HG03575 (cell line): Measurements from ENCODE around the gene SMCHD1.
"Not testable (repeated sequence)": the region's sequence is repeated elsewhere in the genome, so short reads cannot be mapped to it uniquely, and the experiment has no call there.

Source experiments
- ATAC-seq: cut with Tn5 transposase; IDR thresholded peaks from one replicate; pipeline ENCODE4 v1.9.1; 2021; ENCODE audit not compliant: unreplicated experiment, insufficient number of reproducible peaks, low FRiP score; ENCODE audit errors: extremely low read depth

Gene SMCHD1

GRCh38 chr18:2843146-2843545 is 187.6 kb downstream of the SMCHD1 start:
- no peak for ATAC-seq

- no peak for ATAC-seq
Measured at GRCh38 chr18:2845172-2845571, 189.6 kb downstream of the SMCHD1 start.

GRCh38 chr18:2846636-2847316 is 191.2 kb downstream of the SMCHD1 start, which contains the start of gene EMILIN2:
Gene EMILIN2 (plus strand): TSS chr18:2847006. CDS start chr18:2847189, 183 bp downstream.
- no peak for ATAC-seq

GRCh38 chr18:2847317-2848246 is 192.1 kb downstream of the SMCHD1 start:
- ATAC-seq, result no peak

GRCh38 chr18:2848247-2849246 is 193.0 kb downstream of the SMCHD1 start:
- no peak for ATAC-seq

- ATAC-seq, result no peak
Measured at GRCh38 chr18:2850816-2851215, 195.3 kb downstream of the SMCHD1 start.

GRCh38 chr18:2851771-2852170 is 196.2 kb downstream of the SMCHD1 start:
- ATAC-seq, result no peak

GRCh38 chr18:2852460-2852859 is 196.9 kb downstream of the SMCHD1 start:
- ATAC-seq, result not testable (repeated sequence)

GRCh38 chr18:2853173-2853925 is 197.8 kb downstream of the SMCHD1 start:
- ATAC-seq, result no peak

GRCh38 chr18:2853926-2854664 is 198.6 kb downstream of the SMCHD1 start:
- no peak for ATAC-seq
